OCI-M2 (cell line): ENCODE measurements around the gene RPS25.
"Not testable (repeated sequence)": the region's sequence is repeated elsewhere in the genome, so short reads cannot be mapped to it uniquely, and the experiment has no call there.

Source experiments
- DNase-seq: peaks from one replicate; lab custom pipeline; 2025; ENCODE audit not compliant: unreplicated experiment; lab: John Stamatoyannopoulos, UW

RPS25 gene

DNA sequence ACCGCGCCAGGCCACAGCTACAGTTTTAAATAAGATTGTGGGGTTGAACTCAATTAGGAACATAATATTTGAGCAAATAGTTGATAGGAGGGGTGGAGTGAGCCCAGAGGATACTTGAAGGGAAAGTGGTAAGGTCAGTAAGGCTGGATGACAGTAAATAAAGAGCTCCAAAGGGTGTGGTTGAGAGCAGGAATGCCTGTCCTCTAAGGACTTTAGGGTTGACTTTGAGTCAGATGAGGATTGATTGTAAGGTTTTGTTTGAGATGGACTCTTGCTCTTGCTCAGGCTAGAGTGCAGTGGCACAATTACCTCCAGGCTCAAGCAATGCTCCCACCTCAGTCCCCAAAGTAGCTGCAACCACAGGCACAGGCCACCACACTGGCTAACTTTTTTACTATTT, 44.2 kb downstream of the RPS25 start:
- DNase-seq, result no peak

DNA sequence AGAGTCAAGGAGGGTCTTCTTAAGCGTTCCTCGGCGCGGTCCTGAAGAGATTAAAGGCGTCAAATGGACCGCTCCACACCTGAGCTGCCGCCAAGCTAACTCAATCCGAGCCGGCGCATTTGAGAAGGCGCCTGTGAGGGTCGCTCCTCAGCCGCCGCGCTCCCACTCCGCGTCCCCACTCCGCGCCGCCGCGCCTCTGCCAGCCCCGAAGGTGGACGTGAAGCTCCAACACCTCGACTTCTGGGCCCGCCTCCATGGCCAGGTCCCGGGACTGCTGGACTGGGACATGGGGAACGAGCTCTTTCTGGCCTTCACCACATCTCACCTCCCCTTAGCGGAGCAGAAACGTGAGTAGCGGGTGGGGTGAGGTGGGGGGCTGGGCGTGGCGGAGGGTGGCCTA, 46.5 kb downstream of the RPS25 start, which contains the start of gene FOXR1:
Gene FOXR1, plus strand, starts transcription at position 116 of the 400 bp plus-strand sequence. Its CDS starts 171 bp downstream, at position 287.
- DNase-seq, result no peak

DNA sequence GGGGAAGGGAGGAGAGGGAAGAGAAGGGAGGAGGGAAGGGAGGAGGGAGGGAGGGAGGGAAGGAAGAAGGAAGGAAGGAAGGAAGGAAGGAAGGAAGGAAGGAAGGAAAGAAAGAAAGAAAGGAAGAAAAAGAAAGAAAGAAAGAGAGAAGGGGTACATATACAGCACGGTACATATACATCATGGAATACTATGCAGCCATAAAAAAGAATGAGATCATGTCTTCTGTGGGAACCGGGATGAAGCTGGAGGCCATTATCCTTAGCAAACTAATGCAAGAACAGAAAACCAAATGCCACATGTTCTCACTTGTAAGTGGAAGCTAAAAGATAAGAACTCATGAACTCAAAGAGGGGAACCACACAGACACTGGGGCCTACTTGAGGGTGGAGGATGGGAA, 48.6 kb downstream of the RPS25 start:
- not testable (repeated sequence) for DNase-seq
